Measurements from ENCODE around the gene SERPINA9.
"Not testable (repeated sequence)": the region's sequence is repeated elsewhere in the genome, so short reads cannot be mapped to it uniquely, and the experiment has no call there.

Gene SERPINA9

DNA sequence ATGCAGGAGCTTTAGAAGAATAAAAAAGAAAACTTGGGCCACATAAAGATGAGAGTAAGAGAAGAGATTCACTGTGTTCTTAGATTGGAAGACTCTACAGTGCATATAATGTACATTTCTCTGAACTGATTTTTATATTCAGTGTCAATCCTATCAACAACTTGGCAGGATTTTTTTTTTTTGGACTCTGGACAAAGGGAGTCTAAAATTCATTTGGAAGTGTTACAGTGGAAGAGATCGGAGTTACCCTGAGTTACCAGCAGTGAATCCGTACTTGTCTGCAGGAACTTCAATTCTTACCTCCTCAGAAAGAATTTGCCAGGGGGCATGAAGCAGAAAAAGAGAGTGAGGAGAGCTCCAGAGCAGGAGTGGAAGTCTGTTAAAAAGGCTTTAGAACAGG, 47.4 kb downstream of the SERPINA9 start:
- H3K27ac ChIP-seq (ENCODE audit: insufficient read depth, low read depth, low read length, poor library complexity, severe bottlenecking): no peak overlapping the region
- H3K4me3 ChIP-seq (ENCODE audit: insufficient read depth, low read depth, low read length): no peak overlapping the region
- WGBS, 2 experiments: 91% methylated on average over 2 of the region's 2 CpGs
- no peaks in the 10 kb centered on the region for H3K36me3 ChIP-seq (ENCODE audit: control insufficient read depth, insufficient read depth, low read length)
- no peaks in the 10 kb centered on the region for H3K9me3 ChIP-seq (ENCODE audit: control insufficient read depth, low read length)
- no peaks in the 10 kb centered on the region for H3K27me3 ChIP-seq (ENCODE audit: control insufficient read depth, insufficient read depth, low read length, poor library complexity, severe bottlenecking)
- no peaks in the 10 kb centered on the region for H3K4me1 ChIP-seq (ENCODE audit: control insufficient read depth, insufficient read depth, low read length)

DNA sequence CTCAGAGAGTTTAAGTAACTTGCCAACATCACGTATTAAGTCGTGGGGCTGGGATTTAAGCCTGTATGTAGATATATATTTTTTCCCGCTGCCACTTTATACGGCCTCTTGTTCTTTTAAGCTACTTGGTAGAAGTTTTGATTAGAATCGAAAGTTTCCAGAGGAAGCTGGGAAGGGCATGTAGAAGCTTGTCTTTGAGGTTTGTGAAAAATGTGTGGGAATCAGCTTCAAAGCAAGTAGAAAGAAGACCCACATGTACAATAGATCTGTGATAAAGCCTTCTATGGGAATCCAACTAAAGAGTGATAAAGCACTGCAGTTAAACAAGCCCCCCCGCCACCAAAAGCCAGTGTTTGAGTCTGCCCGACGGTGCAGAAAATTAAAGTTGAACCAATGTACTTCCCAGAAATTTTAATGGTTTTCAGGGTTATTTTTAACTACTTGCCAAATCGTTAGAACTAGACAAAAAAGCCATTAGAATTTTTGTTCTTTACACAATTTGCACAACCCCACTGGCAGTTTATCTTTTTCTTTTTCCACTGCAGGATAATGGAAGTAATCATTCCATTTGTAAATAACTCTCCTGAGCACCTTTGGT, 48.9 kb downstream of the SERPINA9 start:
- Histone ChIP-seq H3K4me1 (ENCODE audit: control insufficient read depth, insufficient read depth, low read length) (no peaks in the 10 kb centered on the region), H3K9me3 (ENCODE audit: control insufficient read depth, low read length) (no peaks in the 10 kb centered on the region), H3K27me3 (ENCODE audit: control insufficient read depth, insufficient read depth, low read length, poor library complexity, severe bottlenecking) (no peaks in the 10 kb centered on the region), H3K4me3 (ENCODE audit: insufficient read depth, low read depth, low read length) (no peak overlapping the region), H3K36me3 (ENCODE audit: control insufficient read depth, insufficient read depth, low read length) (no peaks in the 10 kb centered on the region), H3K27ac (ENCODE audit: insufficient read depth, low read depth, low read length, poor library complexity, severe bottlenecking) (no peak overlapping the region)
- 94 to 98% methylated on average over 9 of the region's 9 CpGs for WGBS, 2 experiments

GRCh38 chr14:94426526-94426925, 49.5 kb downstream of the SERPINA9 start:
- Histone ChIP-seq H3K36me3 (ENCODE audit: control insufficient read depth, insufficient read depth, low read length) (no peaks in the 10 kb centered on the region), H3K4me3 (ENCODE audit: insufficient read depth, low read depth, low read length) (no peak overlapping the region), H3K9me3 (ENCODE audit: control insufficient read depth, low read length) (no peaks in the 10 kb centered on the region), H3K4me1 (ENCODE audit: control insufficient read depth, insufficient read depth, low read length) (no peaks in the 10 kb centered on the region), H3K27me3 (ENCODE audit: control insufficient read depth, insufficient read depth, low read length, poor library complexity, severe bottlenecking) (no peaks in the 10 kb centered on the region), H3K27ac (ENCODE audit: insufficient read depth, low read depth, low read length, poor library complexity, severe bottlenecking) (no peak overlapping the region)
- WGBS, 2 experiments: 95 to 97% methylated on average over 4 of the region's 4 CpGs

GRCh38 chr14:94424371-94424770, 51.6 kb downstream of the SERPINA9 start:
- 95 to 96% methylated on average over 3 of the region's 3 CpGs for WGBS, 2 experiments
- Histone ChIP-seq H3K27me3 (ENCODE audit: control insufficient read depth, insufficient read depth, low read length, poor library complexity, severe bottlenecking) (no peaks in the 10 kb centered on the region), H3K4me3 (ENCODE audit: insufficient read depth, low read depth, low read length) (no peak overlapping the region), H3K36me3 (ENCODE audit: control insufficient read depth, insufficient read depth, low read length) (no peaks in the 10 kb centered on the region), H3K27ac (ENCODE audit: insufficient read depth, low read depth, low read length, poor library complexity, severe bottlenecking) (no peak overlapping the region), H3K4me1 (ENCODE audit: control insufficient read depth, insufficient read depth, low read length) (no peaks in the 10 kb centered on the region), H3K9me3 (ENCODE audit: control insufficient read depth, low read length) (no peaks in the 10 kb centered on the region)

DNA sequence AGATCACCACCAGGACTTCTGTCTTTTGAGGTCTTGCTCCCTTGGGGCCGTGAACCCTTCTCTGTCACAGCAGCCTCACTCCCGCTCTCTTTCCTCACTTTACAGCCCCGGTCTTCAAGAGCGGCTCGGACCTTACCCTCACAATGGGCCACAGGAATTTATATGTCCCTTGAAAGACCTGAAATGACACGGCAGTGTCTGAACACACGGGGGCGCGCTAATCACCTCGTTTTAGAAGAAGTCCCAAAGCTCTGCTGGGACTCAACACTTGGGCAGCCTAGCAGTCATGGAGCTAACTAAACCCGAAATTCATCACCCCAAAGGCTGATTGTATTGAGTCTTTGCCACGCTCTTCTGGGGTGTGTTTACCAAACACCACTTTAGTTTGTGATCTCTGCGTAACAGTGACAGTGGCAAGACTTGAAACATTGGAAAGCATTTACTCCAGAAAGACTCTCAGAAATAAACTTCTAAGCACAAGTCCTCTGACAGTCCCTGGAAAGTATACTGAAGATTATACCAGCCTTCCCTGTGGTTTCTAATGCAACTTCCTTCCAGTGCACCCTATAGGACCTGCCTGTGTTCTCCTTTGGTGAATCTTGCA, 52.4 kb downstream of the SERPINA9 start:
- no peaks in the 10 kb centered on the region for H3K4me1 ChIP-seq (ENCODE audit: control insufficient read depth, insufficient read depth, low read length)
- H3K9me3 ChIP-seq (ENCODE audit: control insufficient read depth, low read length): no peaks in the 10 kb centered on the region
- H3K36me3 ChIP-seq (ENCODE audit: control insufficient read depth, insufficient read depth, low read length): no peaks in the 10 kb centered on the region
- no peak overlapping the region for H3K4me3 ChIP-seq (ENCODE audit: insufficient read depth, low read depth, low read length)
- 21 to 22% methylated on average over 13 of the region's 13 CpGs for WGBS, 2 experiments
- no peak overlapping the region for H3K27ac ChIP-seq (ENCODE audit: insufficient read depth, low read depth, low read length, poor library complexity, severe bottlenecking)
- H3K27me3 ChIP-seq (ENCODE audit: control insufficient read depth, insufficient read depth, low read length, poor library complexity, severe bottlenecking): no peaks in the 10 kb centered on the region

DNA sequence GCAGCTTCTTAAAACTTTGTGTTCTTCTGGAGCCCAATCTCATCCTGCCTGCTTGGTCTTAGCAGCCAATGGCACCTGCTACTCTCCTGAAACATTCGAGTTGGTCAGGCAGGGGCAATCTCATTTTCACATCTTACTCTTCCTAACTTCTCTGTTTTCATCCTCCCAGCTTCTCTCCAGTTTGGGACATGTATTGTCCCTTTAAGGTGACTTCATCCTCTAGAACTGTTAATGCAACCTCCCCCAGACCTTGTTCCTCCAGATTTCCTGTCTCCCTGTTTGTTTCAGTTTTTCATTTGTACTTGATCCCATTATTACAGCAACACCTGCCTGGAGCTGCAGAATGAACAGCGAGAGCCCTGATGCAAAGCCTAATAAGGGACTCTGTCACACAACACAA, 54.7 kb downstream of the SERPINA9 start:
- Histone ChIP-seq H3K27ac (ENCODE audit: insufficient read depth, low read depth, low read length, poor library complexity, severe bottlenecking) (no peak overlapping the region), H3K36me3 (ENCODE audit: control insufficient read depth, insufficient read depth, low read length) (no peaks in the 10 kb centered on the region), H3K4me3 (ENCODE audit: insufficient read depth, low read depth, low read length) (no peak overlapping the region), H3K27me3 (ENCODE audit: control insufficient read depth, insufficient read depth, low read length, poor library complexity, severe bottlenecking) (no peaks in the 10 kb centered on the region), H3K9me3 (ENCODE audit: control insufficient read depth, low read length) (no peaks in the 10 kb centered on the region), H3K4me1 (ENCODE audit: control insufficient read depth, insufficient read depth, low read length) (no peaks in the 10 kb centered on the region)
- 86 to 93% methylated on average over 2 of the region's 2 CpGs for WGBS, 2 experiments

DNA sequence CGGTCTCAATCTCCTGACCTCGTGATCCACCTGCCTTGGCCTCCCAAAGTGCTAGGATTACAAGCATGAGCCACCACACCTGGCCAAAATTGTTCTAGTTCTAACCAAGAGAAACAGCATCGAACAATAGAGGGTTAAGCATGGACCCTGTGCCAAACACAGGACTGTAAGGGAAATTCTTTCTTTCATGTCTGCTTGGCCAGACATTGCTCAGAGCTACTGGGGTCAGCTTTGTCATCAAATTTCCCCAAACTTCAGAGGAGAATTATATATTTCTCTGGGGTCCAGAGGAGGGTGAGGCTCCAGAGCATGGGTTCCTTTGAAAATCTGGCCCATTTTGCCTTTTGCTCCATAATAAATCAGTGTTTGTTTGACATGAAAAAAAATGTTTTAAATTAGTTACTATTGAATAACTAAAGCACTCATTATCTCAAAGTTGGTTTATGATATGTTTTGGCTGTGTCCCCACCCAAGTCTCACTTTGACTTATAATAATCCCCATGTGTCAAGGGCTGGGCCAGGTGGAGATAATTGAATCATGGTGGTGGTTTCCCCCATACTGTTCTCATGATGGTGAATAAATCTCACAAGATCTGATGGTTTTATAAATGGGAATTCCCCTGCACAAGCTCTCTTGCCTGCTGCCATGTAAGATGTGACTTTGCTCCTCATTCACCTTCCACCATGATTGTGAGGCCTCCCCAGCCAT, 58.3 kb downstream of the SERPINA9 start:
- H3K27ac ChIP-seq (ENCODE audit: insufficient read depth, low read depth, low read length, poor library complexity, severe bottlenecking); H3K4me3 ChIP-seq (ENCODE audit: insufficient read depth, low read depth, low read length); H3K9me3 ChIP-seq (ENCODE audit: control insufficient read depth, low read length); H3K36me3 ChIP-seq (ENCODE audit: control insufficient read depth, insufficient read depth, low read length); H3K27me3 ChIP-seq (ENCODE audit: control insufficient read depth, insufficient read depth, low read length, poor library complexity, severe bottlenecking); H3K4me1 ChIP-seq (ENCODE audit: control insufficient read depth, insufficient read depth, low read length): not testable (repeated sequence)
- 89 to 94% methylated on average over 3 of the region's 3 CpGs for WGBS, 2 experiments
